ENCODE data around the gene CSK.

CSK gene

DNA sequence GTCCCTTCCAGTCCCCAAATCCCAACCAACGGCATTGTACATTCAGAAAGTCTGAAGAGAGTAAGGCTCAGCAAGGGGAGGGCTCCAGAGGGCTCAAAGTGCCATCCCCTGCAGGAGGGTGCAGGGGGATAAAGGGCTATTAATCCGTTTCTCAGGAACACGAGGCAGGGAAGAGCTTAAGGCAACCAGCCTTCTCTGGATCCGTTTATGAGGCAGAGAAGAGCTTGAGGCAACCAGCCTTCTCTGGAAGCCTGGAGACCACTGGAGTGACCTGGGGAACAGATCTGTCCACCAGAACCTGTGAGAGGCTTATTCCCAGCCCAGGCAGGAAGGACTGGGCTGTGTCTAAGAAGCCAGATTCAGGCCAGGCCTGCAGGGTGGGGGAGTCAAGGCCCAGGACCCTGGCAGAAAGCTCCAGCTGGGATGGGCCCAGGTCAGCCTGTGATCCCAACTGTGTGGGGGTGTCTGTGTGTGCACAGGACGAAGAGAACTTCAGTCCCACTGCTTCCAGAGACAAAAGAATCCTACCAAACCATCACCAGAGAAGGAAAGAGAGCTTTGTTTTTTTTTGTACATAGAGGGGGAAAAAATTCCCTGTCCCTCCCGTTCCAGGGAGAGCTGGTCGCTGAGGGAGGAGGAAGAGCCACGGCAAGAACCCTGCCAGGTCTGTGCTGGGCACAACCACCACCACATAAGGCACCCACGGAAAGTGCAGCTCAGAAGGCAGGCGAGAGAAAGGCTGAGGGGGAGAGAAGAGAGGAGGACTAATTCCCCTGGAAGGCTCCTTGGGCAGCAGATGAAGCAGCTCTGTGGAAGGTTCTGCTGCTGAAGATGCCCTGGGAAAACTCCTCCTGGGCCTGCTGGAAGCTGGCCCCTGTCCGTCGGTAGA lies 62.7 kb downstream of the CSK start:
- DNase-seq = no peak

DNA sequence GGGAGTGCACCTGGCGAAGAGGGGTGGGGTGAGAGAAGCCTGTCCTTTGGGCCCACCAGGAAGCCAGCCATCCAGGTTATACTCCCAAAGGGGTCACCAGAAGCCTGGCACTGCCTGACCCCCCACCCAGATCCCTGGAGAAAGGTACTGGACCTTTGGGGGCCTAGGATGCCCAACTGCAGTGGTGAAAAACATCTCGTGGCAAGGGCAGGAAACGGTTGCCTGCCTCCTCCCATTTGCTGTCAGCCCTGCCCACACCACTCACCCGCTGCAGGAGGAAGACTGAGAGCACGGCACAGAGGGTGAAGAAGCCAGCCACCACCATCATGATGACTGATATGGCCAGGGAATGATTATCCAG lies 63.3 kb downstream of the CSK start:
- no peak for DNase-seq

DNA sequence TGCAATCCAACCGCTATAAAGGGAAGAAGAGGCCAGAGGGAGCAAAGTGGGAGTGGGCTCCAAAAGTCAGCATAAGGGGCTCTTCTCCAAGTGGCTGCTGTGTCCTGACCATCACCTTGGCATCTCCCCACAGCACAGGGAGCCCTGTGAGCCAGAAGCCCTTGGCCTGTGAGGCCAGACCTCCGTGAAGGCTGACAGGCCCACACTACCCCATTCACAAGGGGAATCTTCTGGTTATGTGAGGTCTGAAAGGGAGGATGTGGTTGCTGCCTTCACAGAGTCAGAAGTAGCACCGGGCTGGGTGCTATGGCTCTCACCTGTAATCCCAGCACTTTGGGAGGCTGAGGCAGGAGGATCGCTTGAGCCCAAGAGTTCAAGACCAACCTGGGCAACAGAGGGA lies 63.7 kb downstream of the CSK start:
- DNase-seq = no peak

DNA sequence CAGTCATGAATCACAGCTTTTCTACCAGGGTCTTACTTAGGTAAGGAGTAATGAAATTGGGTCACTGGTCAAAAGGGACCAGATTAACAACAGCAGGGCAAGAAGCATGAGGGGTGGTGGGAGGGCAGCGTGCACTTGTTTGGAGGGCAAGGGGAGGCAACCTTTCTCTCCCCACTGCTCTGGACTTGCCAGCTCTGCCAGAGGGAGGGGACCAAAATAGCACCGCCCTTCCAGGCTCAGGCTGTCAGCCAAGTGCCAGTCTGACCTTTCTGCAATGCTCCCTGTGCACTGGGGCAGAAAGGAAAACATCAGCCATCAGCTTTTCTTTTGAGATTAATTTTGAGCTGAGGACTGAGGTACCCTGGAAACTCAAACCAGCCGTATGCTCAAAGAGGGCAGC lies 65.6 kb downstream of the CSK start:
- no peak for DNase-seq

DNA sequence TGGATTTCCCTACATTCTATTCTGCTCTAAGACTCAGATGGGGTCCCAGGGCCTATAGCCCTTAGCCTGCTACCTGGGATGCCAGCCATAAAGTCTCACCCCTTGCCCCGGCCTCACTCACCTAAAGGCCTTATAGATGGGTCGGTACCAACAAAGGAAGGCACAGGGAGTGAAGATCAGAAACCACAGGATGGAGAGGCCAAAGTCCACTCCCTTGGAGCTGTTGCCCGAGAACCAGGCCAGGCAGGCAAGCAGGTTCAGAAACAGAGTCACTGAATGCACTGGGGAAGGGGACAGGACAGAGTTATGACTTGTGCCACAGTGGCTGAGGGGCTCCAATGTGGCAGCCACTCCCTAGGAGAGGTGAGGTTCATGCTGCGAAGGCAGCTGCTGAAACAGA lies 68.5 kb downstream of the CSK start:
- DNase-seq = no peak

DNA sequence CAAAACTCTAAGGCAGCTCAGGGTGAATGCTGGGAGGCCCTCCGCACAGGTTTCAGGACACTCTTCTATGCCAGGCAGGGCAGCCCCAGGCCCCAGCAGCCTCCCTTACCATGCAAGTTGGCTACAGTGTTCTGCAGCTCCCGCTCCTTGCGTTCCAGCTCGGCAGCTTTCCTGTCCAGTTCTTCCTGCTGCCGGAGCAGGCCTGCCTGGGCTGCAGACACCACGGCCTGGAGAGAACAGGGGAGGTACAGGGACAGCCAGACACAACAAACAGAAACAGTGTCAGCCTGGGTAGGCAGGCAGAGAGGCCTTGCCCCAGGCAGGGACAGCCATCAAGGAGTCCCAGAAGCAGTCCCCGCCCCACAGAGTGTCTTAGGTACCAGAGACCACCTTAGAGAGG lies 70.1 kb downstream of the CSK start:
- no peak for DNase-seq
